Activated CD8-positive, alpha-beta memory T cell treated with anti-CD3 and anti-CD28 coated beads, Interleukin-2, amount 50 U/mL, for 4 hours (primary cell): ENCODE results near the gene ADAM11.

Source experiments
- DNase-seq: peaks from one replicate; pipeline ENCODE4 v3.0.0-alpha.2; 2020

ADAM11 gene

GRCh38 chr17:44757045-44757917 lies 1.5 kb upstream of the ADAM11 start:
- no peak for DNase-seq

- no peak for DNase-seq
Observed at GRCh38 chr17:44757918-44758413, 822 bp upstream of the ADAM11 start.

GRCh38 chr17:44759086-44759915 lies 513 bp downstream of the ADAM11 start:
- no peak for DNase-seq

- DNase-seq, result no peak
Observed at GRCh38 chr17:44759916-44760243, 1.1 kb downstream of the ADAM11 start.

GRCh38 chr17:44760474-44761308 lies 1.9 kb downstream of the ADAM11 start:
- no peak for DNase-seq

GRCh38 chr17:44761932-44762810 lies 3.4 kb downstream of the ADAM11 start:
- DNase-seq, result no peak

GRCh38 chr17:44763170-44763569 lies 4.4 kb downstream of the ADAM11 start:
- DNase-seq, result no peak

- DNase-seq, result no peak
Observed at GRCh38 chr17:44765965-44766364, 7.2 kb downstream of the ADAM11 start.

GRCh38 chr17:44766409-44767038 lies 7.7 kb downstream of the ADAM11 start:
- DNase-seq, result no peak

- DNase-seq, result no peak
Observed at GRCh38 chr17:44767493-44767892, 8.7 kb downstream of the ADAM11 start.

- DNase-seq, result no peak
Observed at GRCh38 chr17:44768505-44769142, 9.8 kb downstream of the ADAM11 start.

- no peak for DNase-seq
Observed at GRCh38 chr17:44769230-44769629, 10.4 kb downstream of the ADAM11 start.

- DNase-seq, result no peak
Observed at GRCh38 chr17:44769647-44770084, 10.9 kb downstream of the ADAM11 start.

GRCh38 chr17:44770166-44770925 lies 11.6 kb downstream of the ADAM11 start:
- DNase-seq, result no peak

- DNase-seq, result no peak
Observed at GRCh38 chr17:44772308-44773045, 13.7 kb downstream of the ADAM11 start.

GRCh38 chr17:44773140-44773539 lies 14.4 kb downstream of the ADAM11 start:
- DNase-seq, result no peak

- peak; percentile 91 for DNase-seq
Observed at GRCh38 chr17:44774271-44775135, 15.7 kb downstream of the ADAM11 start.

- DNase-seq, result peak; percentile 99
Observed at GRCh38 chr17:44775136-44775837, 16.5 kb downstream of the ADAM11 start.
